PC-3 (cell line): ENCODE results near the gene CBX2. TPM values are rescaled to one million over a fixed set of nuclear protein-coding genes. Genes with fewer than 3 reads are reported as not detected.

ENCODE experiments used
- ATAC-seq: fragments of 200-7000 bp; cut with Tn5 transposase; 2 replicates; pipeline ENCODE4 v1.9.1; 2020; ENCODE audit warnings: mild to moderate bottlenecking, moderate library complexity
- BruUV-seq: library from RNA; stranded (reverse); fragments of 400-500 nt; replicated peaks from 2 replicates; lab custom pipeline; 2021; lab: Mats Ljungman, UMichigan
- CTCF ChIA-PET: fragments of 300-600 bp; sonication (Branson Sonifier 250); formaldehyde crosslinking; loops from one replicate; lab custom pipeline; 2022; ENCODE audit warnings: antibody characterized with exemption; lab: Charles Lee
- POLR2A ChIA-PET: fragments of 300-600 bp; sonication (Branson Sonifier 250); formaldehyde crosslinking; loops from one replicate; lab custom pipeline; 2022; ENCODE audit warnings: antibody characterized with exemption; ENCODE audit not compliant: unreplicated experiment; lab: Charles Lee
- DNase-seq: peaks from one replicate; pipeline ENCODE4 v3.0.0-alpha.2; 2015
- H2AFZ ChIP-seq: fragments of 300-600 bp; sonication (generic); 2 replicates; pipeline ENCODE4 v1.6.0; 2016; ENCODE audit warnings: antibody characterized with exemption, low read length
- H3F3A ChIP-seq: fragments of 300-600 bp; sonication (generic); one replicate; pipeline ENCODE4 v1.6.0; 2017; ENCODE audit warnings: antibody characterized with exemption, low read length, control low read depth, mild to moderate bottlenecking; ENCODE audit not compliant: unreplicated experiment
- H3K27ac ChIP-seq: fragments of 300-600 bp; sonication (generic); 2 replicates; pipeline ENCODE4 v1.5.1; 2016; ENCODE audit warnings: mild to moderate bottlenecking, low read length
- H3K27me3 ChIP-seq: fragments of 300-600 bp; sonication (generic); 2 replicates; pipeline ENCODE4 v1.6.1; 2016; ENCODE audit warnings: low read length, mixed read lengths
- H3K36me3 ChIP-seq: fragments of 300-600 bp; sonication (generic); 2 replicates; pipeline ENCODE4 v1.6.1; 2016; ENCODE audit warnings: low read depth, mixed run types, low read length, mixed read lengths
- H3K4me1 ChIP-seq: fragments of 300-600 bp; sonication (generic); 2 replicates; pipeline ENCODE4 v1.5.1; 2016; ENCODE audit warnings: low read length; ENCODE audit not compliant: insufficient read depth
- H3K4me2 ChIP-seq: fragments of 300-600 bp; sonication (generic); 2 replicates; pipeline ENCODE4 v1.6.0; 2016; ENCODE audit warnings: low read length
- H3K4me3 ChIP-seq: fragments of 300-600 bp; sonication (generic); 2 replicates; pipeline ENCODE4 v1.5.1; 2016; ENCODE audit warnings: mild to moderate bottlenecking, low read length, mixed read lengths
- H3K79me2 ChIP-seq: fragments of 300-600 bp; sonication (generic); 2 replicates; pipeline ENCODE4 v1.6.1; 2017; ENCODE audit warnings: low read length, mixed read lengths
- H3K9ac ChIP-seq: fragments of 300-600 bp; sonication (generic); 2 replicates; pipeline ENCODE4 v1.6.0; 2016; ENCODE audit warnings: mild to moderate bottlenecking, low read length
- H3K9me2 ChIP-seq: fragments of 300-600 bp; sonication (generic); replicated peaks from 2 replicates; pipeline ENCODE4 v1.6.1; 2016; ENCODE audit warnings: mixed run types, low read length, mixed read lengths
- H3K9me3 ChIP-seq: fragments of 300-600 bp; sonication (generic); 2 replicates; pipeline ENCODE4 v1.6.1; 2016; ENCODE audit warnings: low read length, mixed read lengths
- H4K20me1 ChIP-seq: fragments of 300-600 bp; sonication (generic); 2 replicates; pipeline ENCODE4 v1.6.1; 2016; ENCODE audit warnings: low read length, mixed read lengths
- EZH2 ChIP-seq: fragments of 300-600 bp; sonication (generic); IDR thresholded peaks from one replicate; pipeline ENCODE4 v1.6.1; 2017; ENCODE audit warnings: antibody characterized with exemption, mild to moderate bottlenecking, low read length; ENCODE audit not compliant: unreplicated experiment
- EZH2phosphoT487 ChIP-seq: fragments of 300-600 bp; sonication (generic); IDR thresholded peaks from 2 replicates; pipeline ENCODE4 v1.6.1; 2018; ENCODE audit warnings: mild to moderate bottlenecking, antibody characterized with exemption, low read length, borderline replicate concordance
- intact Hi-C: fragments of 100-400 bp; cut with micrococcal nuclease; formaldehyde crosslinking; loops from 2 replicates; pipeline ENCODE4 v1.9.0; 2023
- total RNA-seq: library from RNA; depleted of rRNA; stranded (reverse); fragments of >200 nt; gene quantifications from 2 replicates; pipeline ENCODE4 v1.2.3, GENCODE V29; 2014
- TF ChIP-seq, protein P1 (sequence below): fragments of 300-600 bp; sonication (generic); conservative IDR thresholded peaks from 2 replicates; pipeline ENCODE4 v1.5.1; 2017; ENCODE audit warnings: antibody characterized with exemption, low read depth, mild to moderate bottlenecking, low read length

Gene CBX2
- total RNA-seq, 1 experiment from 2014 or later = 39.2 TPM

DNA sequence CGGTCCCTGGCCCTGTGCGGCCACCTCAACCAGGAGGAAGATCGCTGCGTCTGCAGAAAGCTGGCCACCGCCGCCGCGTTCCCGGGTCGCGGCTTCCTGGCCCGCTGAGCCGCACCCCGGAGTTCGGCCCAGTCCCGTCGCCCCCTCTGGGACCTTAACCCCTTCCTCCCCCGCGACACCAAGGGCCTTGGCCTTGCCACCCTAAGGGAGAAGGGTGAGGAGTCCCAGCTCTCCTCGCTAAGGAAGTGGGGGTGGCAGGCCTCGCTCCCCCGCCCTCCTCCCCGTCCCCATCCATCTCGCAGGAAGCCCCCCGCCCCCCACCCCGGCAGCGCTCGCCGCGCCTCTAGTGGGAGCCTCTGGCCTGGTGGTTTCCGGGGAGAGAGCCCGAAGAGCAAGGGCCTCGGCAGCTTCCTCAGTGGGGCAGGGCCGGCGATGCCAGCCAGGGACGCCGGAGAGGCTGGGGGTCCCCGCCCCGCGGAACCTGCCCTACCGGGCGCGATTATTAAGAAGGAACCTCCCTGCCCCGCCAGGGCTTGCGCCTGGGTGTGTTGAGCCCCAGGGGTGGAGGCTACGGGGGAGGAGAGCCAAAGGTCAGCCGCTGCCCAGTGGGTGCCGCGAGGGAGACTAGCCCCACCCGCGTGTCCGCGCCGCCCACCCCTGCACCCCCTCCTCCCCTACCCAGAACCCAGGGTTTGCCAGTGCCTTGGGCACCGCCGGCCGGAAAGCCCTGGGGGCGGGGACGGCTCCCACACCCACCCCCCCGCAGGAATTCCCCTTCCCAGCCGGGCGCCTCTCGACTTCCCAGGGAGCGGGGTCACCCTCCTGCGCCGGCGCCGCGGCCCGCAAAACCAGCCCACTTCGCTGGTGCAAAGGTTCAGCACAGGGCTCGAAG lies 54.5 kb downstream of the CBX2 start:
- Histone ChIP-seq H3F3A (no peaks in the 10 kb centered on the region), H3K36me3 (peaks cover 14% of the 10 kb centered on the region; the same call in 1 of the 2 replicates), H3K4me3 (peak overlapping the region; percentile 44; the same call in 1 of the 2 replicates), H2AFZ (no peak overlapping the region), H3K9me3 (no peaks in the 10 kb centered on the region), H3K9me2 (no peaks in the 10 kb centered on the region), H3K27ac (no peak overlapping the region), H3K79me2 (peaks cover 22% of the 10 kb centered on the region), H3K27me3 (no peaks in the 10 kb centered on the region), H4K20me1 (peaks cover 28% of the 10 kb centered on the region), H3K4me1 (peaks cover 27% of the 10 kb centered on the region), H3K9ac (no peak overlapping the region), H3K4me2 (peak overlapping the region; percentile 63)
- BruUV-seq = no TSS peak
- intact Hi-C loops = loop anchor here (10.0 kb wide), 1 partner anchor 88 kb away; no protein-coding TSS in a partner anchor
- ATAC-seq (peak; percentile 7), DNase-seq (no peak)
- CTCF ChIA-PET = interaction anchor here (0.6 to 1.0 kb wide), 5 partner anchors 24 to 175 kb away, joined by 3 to 12 read pairs (median 3); no protein-coding TSS in a partner anchor
- TF ChIP-seq EZH2 (no peak), EZH2phosphoT487 (no peak)
- TF ChIP-seq, protein P1, sequence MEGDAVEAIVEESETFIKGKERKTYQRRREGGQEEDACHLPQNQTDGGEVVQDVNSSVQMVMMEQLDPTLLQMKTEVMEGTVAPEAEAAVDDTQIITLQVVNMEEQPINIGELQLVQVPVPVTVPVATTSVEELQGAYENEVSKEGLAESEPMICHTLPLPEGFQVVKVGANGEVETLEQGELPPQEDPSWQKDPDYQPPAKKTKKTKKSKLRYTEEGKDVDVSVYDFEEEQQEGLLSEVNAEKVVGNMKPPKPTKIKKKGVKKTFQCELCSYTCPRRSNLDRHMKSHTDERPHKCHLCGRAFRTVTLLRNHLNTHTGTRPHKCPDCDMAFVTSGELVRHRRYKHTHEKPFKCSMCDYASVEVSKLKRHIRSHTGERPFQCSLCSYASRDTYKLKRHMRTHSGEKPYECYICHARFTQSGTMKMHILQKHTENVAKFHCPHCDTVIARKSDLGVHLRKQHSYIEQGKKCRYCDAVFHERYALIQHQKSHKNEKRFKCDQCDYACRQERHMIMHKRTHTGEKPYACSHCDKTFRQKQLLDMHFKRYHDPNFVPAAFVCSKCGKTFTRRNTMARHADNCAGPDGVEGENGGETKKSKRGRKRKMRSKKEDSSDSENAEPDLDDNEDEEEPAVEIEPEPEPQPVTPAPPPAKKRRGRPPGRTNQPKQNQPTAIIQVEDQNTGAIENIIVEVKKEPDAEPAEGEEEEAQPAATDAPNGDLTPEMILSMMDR = no peak
- POLR2A ChIA-PET = interaction anchor here (0.6 kb wide), 1 partner anchor 21 kb away, joined by 13 read pairs; no protein-coding TSS in a partner anchor

GRCh38 chr17:79833110-79833450 lies 55.1 kb downstream of the CBX2 start:
- CTCF ChIA-PET = interaction anchor here (0.5 to 1.0 kb wide), 5 partner anchors 25 to 174 kb away, joined by 3 to 12 read pairs (median 4); partner anchors contain the start of gene CBX8
- Histone ChIP-seq H3K9ac (no peak overlapping the region), H3K4me3 (peak overlapping the region; percentile 44; the same call in 1 of the 2 replicates), H4K20me1 (peaks cover 35% of the 10 kb centered on the region), H3K79me2 (peaks cover 29% of the 10 kb centered on the region), H3K36me3 (peaks cover 14% of the 10 kb centered on the region; the same call in 1 of the 2 replicates), H3K9me3 (no peaks in the 10 kb centered on the region), H3K27ac (no peak overlapping the region), H3F3A (no peaks in the 10 kb centered on the region), H3K4me1 (peaks cover 31% of the 10 kb centered on the region), H2AFZ (no peak overlapping the region), H3K27me3 (no peaks in the 10 kb centered on the region), H3K9me2 (no peaks in the 10 kb centered on the region), H3K4me2 (peak overlapping the region; percentile 63)
- intact Hi-C loops = loop anchor here (10.0 kb wide), 1 partner anchor 88 kb away; no protein-coding TSS in a partner anchor
- POLR2A ChIA-PET = interaction anchor here (0.6 kb wide), 1 partner anchor 22 kb away, joined by 13 read pairs; no protein-coding TSS in a partner anchor
- no peak for DNase-seq
- ATAC-seq = no peak
- no TSS peak for BruUV-seq
- TF ChIP-seq EZH2 = no peak
- no peak for TF ChIP-seq EZH2phosphoT487
- TF ChIP-seq, protein P1 = no peak
